GM12865 (cell line): ENCODE measurements around the gene SDHAF1.
A peak's percentile ranks its signal among the peaks of the same experiment; 100 is the strongest.

ENCODE experiments used
- DNase-seq: peaks from one replicate; pipeline ENCODE4 v3.0.0; 2010; ENCODE audit warnings: low read depth
- H3K4me3 ChIP-seq: 2 replicates; pipeline ENCODE4 v1.5.1; 2011; ENCODE audit warnings: mild to moderate bottlenecking, low read depth, low read length, control low read depth
- TF ChIP-seq, protein P1 (sequence below): IDR thresholded peaks from 2 replicates; pipeline ENCODE4 v1.5.1; 2011; ENCODE audit warnings: low read length, control low read depth, low read depth, inconsistent platforms; ENCODE audit not compliant: insufficient read depth; ENCODE audit errors: missing control alignments

The SDHAF1 gene

DNA sequence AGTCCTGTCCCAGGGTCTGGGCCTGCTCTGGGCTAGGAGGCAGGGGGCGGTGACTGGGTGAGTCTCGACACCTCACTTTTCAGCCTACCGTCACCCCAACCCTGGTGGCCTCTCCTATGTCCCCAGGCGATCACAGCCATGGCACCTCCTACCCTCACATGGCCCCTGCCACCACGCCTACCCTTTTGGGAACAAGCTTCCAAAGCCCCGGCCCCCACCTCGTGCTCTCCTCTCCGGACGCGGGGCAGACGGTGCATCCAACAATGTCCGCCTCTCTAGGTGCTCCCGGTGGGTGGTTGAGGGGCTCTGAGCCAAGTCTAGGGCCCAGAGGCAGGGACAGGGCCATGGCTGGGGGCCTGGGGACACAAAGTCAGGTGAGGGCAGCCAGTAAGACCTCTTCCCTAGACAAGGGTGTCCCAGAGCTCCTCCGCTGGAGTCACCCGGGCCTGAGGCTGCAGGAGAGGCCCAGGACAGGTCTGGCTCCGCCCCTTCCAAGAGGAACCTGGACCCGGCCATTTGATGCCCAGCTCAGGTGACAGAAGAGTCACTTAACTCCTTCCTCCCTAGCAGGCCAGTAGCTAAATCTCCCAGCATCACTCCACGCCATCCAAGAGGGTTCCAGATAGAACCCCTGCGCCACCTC lies 13.5 kb downstream of the SDHAF1 start, which contains the start of gene SYNE4:
SYNE4 (minus strand) TSS at position 478 of the 643 bp plus-strand sequence; CDS start at position 346, 132 bp downstream.
- DNase-seq: no peak
- H3K4me3 ChIP-seq: peak within 1 kb of the TSS; percentile 42
- TF ChIP-seq, protein P1, sequence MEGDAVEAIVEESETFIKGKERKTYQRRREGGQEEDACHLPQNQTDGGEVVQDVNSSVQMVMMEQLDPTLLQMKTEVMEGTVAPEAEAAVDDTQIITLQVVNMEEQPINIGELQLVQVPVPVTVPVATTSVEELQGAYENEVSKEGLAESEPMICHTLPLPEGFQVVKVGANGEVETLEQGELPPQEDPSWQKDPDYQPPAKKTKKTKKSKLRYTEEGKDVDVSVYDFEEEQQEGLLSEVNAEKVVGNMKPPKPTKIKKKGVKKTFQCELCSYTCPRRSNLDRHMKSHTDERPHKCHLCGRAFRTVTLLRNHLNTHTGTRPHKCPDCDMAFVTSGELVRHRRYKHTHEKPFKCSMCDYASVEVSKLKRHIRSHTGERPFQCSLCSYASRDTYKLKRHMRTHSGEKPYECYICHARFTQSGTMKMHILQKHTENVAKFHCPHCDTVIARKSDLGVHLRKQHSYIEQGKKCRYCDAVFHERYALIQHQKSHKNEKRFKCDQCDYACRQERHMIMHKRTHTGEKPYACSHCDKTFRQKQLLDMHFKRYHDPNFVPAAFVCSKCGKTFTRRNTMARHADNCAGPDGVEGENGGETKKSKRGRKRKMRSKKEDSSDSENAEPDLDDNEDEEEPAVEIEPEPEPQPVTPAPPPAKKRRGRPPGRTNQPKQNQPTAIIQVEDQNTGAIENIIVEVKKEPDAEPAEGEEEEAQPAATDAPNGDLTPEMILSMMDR: no peak

DNA sequence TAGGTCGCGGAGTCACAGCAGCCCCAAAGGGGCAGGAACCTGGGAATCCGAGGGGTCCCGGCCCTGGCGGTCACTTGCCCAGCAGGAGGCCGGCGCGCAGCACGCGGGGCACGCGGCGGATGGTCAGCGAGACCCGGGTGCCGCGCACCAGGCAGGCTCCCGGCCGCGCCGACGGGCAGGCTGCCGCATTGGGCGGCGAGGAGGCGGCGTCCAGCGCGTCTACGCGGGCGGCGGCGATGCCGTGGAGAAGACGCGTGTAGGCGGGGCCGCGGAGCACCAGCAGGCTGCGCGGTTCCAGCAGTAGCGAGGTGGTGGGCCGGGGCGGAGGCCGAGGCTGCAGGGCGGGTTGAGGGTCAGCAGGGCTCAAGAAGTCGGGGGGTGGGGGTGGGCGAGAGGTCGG lies 14.2 kb downstream of the SDHAF1 start:
- TF ChIP-seq, protein P1: no peak
- H3K4me3 ChIP-seq: peak overlapping the region; percentile 42
- DNase-seq: peak; percentile 66

DNA sequence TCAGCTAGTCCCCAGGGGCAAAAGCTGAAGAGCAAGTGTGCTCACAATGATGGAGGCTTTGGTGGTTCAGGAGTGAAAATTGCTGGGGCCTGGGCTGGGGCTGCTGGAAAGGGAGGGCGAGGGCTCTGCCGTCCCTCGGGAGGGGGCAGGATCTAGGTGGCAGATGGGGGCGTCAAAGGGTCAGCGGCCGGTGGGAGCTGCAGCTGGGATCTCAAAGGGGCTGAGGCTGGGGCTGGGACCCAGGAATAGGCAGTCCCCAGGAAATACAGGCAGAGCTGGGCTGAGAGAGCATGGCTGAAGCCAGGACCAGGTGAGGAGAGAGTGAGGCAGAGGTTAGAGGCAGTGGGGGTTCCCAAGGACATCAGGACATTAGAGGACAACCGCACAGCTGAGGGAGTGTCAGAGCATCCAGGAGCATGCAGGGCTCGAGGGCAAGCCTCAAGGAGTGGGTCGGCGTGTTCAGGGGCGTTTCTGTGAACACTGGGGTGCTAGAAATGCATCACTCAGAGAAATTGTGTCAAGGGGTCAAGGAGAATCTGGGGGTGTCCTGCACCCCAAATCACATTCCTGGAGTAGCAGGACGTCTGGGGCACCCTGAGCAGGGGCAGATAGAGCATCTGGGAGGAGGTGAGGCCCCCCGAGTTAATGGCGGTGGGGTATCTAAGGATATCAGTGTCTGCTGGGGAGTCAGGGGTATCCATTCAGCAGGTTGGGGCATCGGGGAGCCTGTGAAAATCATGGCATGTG lies 14.8 kb downstream of the SDHAF1 start:
- TF ChIP-seq, protein P1: no peak
- no peak for DNase-seq
- peak overlapping the region; percentile 36 for H3K4me3 ChIP-seq

DNA sequence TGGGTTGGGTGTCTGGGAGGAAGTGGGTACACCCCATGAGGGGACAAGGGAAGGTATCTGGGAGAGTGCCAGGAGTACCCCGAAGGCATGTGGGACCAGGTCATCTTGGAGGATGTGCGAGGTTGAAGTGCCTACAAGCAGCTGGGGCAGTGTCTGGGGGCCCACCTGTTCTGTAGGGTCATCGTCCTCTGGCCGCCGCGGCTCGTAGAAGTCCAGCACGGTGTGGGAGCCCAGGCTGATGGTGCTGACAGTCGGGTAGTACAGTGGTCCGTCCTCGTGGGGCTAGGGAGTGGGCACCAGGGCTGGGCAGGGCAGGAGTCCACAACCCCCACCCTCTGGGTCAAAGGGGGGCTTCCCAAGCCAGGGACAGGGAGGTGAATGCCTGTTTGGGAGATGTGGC lies 15.4 kb downstream of the SDHAF1 start:
- no peak overlapping the region for H3K4me3 ChIP-seq
- no peak for DNase-seq
- TF ChIP-seq, protein P1: no peak

DNA sequence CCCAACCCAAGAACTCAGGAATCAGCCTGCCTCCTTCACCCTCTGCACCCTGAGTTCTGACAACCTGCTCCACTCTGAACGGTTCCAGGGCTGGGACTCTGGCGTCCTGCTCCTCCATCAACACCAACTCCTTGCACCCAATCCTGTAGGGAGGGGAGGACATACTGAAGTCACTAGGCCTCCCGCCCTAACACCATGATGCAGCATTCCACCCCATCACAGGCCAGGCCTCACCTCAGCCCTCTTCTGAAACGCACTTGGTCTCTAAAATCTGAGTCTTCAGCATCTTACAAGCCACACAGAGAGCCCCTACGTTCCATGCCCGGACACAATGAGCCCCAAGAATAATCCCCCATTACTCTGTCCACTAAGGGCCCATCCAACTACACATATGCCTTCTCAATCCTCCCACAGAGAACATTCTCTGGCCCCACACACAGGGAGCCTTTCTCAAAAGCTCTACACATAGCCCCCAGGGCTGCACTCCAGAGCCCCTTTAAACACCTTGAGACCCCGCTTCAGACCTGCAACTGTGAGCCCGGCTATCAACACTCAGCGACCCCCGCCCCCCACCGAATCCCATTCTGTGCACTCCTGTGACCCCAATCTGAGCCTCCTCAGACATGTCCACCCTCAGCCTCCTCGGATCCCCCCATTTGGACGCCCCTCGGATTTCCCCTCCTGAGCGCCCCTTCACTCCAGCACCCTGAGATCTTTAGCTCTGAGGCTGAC lies 18.5 kb downstream of the SDHAF1 start:
- TF ChIP-seq, protein P1: no peak
- no peak for DNase-seq
- peak overlapping the region; percentile 99 for H3K4me3 ChIP-seq

DNA sequence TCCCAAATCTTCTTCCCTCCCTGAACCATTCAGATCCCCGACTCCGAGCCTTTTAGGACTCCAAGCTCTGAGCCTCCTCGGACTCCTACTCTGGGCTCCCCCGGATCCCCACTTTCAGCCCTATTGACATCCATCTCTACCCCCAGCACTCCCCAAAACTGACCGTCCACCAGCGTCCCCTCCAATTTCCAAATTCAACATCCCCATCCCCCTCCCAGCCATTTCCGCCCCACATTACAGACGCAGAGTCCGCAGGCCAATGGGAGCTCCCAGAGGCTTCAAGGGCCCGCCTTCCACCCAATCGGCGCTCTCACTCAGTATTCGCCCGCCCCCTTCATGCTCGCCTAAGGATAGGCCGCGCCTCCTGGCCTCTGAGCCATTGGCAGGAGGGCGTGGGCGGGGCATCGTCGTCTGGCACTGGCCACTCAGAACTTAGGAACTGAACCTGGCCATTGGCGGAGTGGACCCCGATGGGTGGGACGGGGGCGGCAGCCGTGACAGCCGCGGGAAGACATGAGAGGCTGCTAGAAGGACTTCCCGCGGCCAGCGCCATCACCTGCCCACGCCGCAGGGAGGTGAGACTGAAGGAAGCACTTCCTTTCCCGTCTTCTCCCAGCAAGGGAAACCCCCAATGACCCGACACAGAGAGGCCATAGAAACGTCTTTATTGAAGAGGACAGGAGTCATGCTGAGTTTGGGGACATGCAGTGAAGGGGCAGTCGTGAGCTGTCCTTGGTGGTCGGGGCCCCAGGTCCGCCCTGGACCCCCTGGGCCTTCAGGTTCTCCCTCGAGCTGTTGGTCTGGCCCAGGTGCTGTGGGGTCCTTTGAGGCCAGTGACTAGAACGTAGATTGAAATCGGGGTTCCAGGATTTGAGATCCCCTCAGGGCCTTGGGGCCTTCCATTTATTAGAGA lies 19.3 kb downstream of the SDHAF1 start, which contains the start of gene ALKBH6:
ALKBH6 (minus strand) TSS at position 202 of the 913 bp plus-strand sequence. CDS start 816 bp downstream, outside the sequence.
- DNase-seq: peak; percentile 99
- TF ChIP-seq, protein P1: no peak
- H3K4me3 ChIP-seq: peak within 1 kb of the TSS; percentile 99
